Lower leg skin (tissue), 3 donors: Measurements from ENCODE around the gene CARD11.

ENCODE experiments used
- CTCF ChIP-seq, 3 donors: fragments of 450-650 bp; IDR thresholded peaks; one replicate each; pipeline ENCODE4 v1.5.1; 2016; ENCODE audit warnings: antibody characterized with exemption in 3 of 3, mild to moderate bottlenecking in 3 of 3, moderate library complexity in 2 of 3
- POLR2A ChIP-seq, 2 donors: fragments of 450-650 bp; IDR thresholded peaks; one replicate each; pipeline ENCODE4 v1.6.1; 2016 to 2017; ENCODE audit warnings: antibody characterized with exemption in 2 of 2, mild to moderate bottlenecking in 1 of 2, moderate library complexity in 1 of 2

GRCh38 chr7:3005257-3005656 lies 38.4 kb downstream of the CARD11 start:
- TF ChIP-seq POLR2A (IDR thresholded peaks at IDR 0.05) (no peak), CTCF (IDR thresholded peaks at IDR 0.05) (no peak)
